SK-N-SH (cell line): ENCODE data around the gene PSTK.

Experiments
- CTCF ChIP-seq: fragments of 200-600 bp; sonication (generic); IDR thresholded peaks from 2 replicates; pipeline ENCODE4 v1.6.1; 2017; ENCODE audit warnings: antibody characterized with exemption, mild to moderate bottlenecking, moderate library complexity
- EP300 ChIP-seq, 2 experiments: IDR thresholded peaks; 2 replicates each; pipeline versions ENCODE4 v1.4.0 to v1.6.1; 2012; ENCODE audit warnings: borderline replicate concordance in 1 of 2, low read depth in 1 of 2, low read length in 1 of 2
- NFIC ChIP-seq: IDR thresholded peaks from 2 replicates; pipeline ENCODE4 v1.4.0; 2012; ENCODE audit warnings: borderline replicate concordance
- NRF1 ChIP-seq: IDR thresholded peaks from 2 replicates; pipeline ENCODE4 v1.6.1; 2012; ENCODE audit warnings: low read depth, mild to moderate bottlenecking, low read length
- PBX3 ChIP-seq: IDR thresholded peaks from 2 replicates; pipeline ENCODE4; 2012
- RFX5 ChIP-seq: IDR thresholded peaks from 2 replicates; pipeline ENCODE4 v1.6.1; 2012; ENCODE audit warnings: mild to moderate bottlenecking, improper control_type of control experiment, low read length
- SMC3 ChIP-seq: IDR thresholded peaks from 2 replicates; pipeline ENCODE4 v1.6.1; 2012; ENCODE audit warnings: low read depth, low read length, improper control_type of control experiment
- USF1 ChIP-seq: IDR thresholded peaks from 2 replicates; pipeline ENCODE4 v1.4.0; 2012; ENCODE audit warnings: low read depth, borderline replicate concordance
- USF2 ChIP-seq: fragments of 150-350 bp; IDR thresholded peaks from 2 replicates; pipeline ENCODE4 v1.6.1; 2017; ENCODE audit warnings: antibody characterized with exemption, low read length, low read depth, borderline replicate concordance

- TF ChIP-seq SMC3 (no peak), RFX5 (no peak), USF2 (no peak), CTCF (no peak), EP300 (IDR thresholded peaks at IDR 0.05; ENCODE audit: borderline replicate concordance in 1 of 2, low read depth in 1 of 2, low read length in 1 of 2) (no peak), NRF1 (no peak), PBX3 (no peak), USF1 (no peak), NFIC (no peak)
These were observed 30.9 kb upstream of the PSTK start for GRCh38 chr10:122949296-122949695.
